SK-N-DZ (cell line): Measurements from ENCODE around the gene SMAD3.

ENCODE experiments used
- DNase-seq: peaks from one replicate; pipeline ENCODE4 v3.0.0-alpha.2; 2015; ENCODE audit warnings: low spot score

The SMAD3 gene

GRCh38 chr15:67180035-67180434 lies 114.6 kb downstream of the SMAD3 start:
- DNase-seq: no peak

- no peak for DNase-seq
Measured at GRCh38 chr15:67180514-67181191, 115.3 kb downstream of the SMAD3 start.

- DNase-seq: no peak
Measured at GRCh38 chr15:67181221-67181639, 115.8 kb downstream of the SMAD3 start.

- no peak for DNase-seq
Measured at GRCh38 chr15:67183443-67184169, 118.2 kb downstream of the SMAD3 start.

- DNase-seq: no peak
Measured at GRCh38 chr15:67184208-67184925, 119.0 kb downstream of the SMAD3 start.

GRCh38 chr15:67185051-67185450 lies 119.6 kb downstream of the SMAD3 start:
- no peak for DNase-seq

GRCh38 chr15:67185621-67186225 lies 120.3 kb downstream of the SMAD3 start:
- no peak for DNase-seq

DNA sequence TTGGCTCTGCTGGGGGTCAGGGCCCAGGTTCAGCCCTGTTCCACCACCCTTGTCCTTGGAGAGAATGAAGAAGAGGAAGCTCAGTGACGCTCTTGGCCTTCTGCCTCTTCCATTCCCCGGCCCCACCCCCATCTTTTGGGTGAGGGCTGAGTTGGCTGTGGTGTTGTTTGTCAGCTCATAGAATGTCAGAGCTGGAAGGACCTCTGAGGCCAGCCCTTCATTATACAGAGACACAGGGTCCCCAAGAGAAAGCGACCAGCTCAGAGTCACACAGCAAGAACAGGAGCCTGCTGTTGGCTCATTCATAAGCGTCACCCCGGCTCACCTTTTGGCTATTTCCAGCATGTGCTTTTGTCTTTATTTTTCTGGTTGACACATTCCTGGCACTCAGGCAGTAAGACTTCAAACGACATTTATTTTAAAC lies 120.8 kb downstream of the SMAD3 start:
- DNase-seq: no peak

GRCh38 chr15:67186688-67187087 lies 121.3 kb downstream of the SMAD3 start:
- no peak for DNase-seq

- DNase-seq: no peak
Measured at GRCh38 chr15:67187351-67187854, 122.0 kb downstream of the SMAD3 start.

GRCh38 chr15:67188551-67189218 lies 123.3 kb downstream of the SMAD3 start:
- DNase-seq: no peak

GRCh38 chr15:67189326-67190051 lies 124.1 kb downstream of the SMAD3 start:
- no peak for DNase-seq

- DNase-seq: no peak
Measured at GRCh38 chr15:67190326-67190725, 124.9 kb downstream of the SMAD3 start.

DNA sequence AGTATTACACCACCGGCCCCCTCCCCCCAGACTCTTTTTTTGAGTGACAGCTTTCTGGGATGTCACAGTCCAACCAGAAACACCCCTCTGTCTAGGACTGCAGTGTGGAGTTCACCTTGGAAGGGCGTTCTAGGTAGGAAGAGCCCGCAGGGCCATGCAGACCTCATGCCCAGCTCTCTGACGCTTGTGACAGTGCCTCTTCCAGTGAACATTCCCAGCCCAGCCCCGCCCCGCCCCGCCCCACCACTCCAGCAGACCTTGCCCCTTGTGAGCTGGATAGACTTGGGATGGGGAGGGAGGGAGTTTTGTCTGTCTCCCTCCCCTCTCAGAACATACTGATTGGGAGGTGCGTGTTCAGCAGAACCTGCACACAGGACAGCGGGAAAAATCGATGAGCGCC lies 125.4 kb downstream of the SMAD3 start:
- DNase-seq: no peak

- no peak for DNase-seq
Measured at GRCh38 chr15:67192185-67192820, 126.9 kb downstream of the SMAD3 start.

GRCh38 chr15:67193223-67193990 lies 128.0 kb downstream of the SMAD3 start:
- no peak for DNase-seq

- DNase-seq: no peak
Measured at GRCh38 chr15:67194171-67195114, 129.0 kb downstream of the SMAD3 start.

DNA sequence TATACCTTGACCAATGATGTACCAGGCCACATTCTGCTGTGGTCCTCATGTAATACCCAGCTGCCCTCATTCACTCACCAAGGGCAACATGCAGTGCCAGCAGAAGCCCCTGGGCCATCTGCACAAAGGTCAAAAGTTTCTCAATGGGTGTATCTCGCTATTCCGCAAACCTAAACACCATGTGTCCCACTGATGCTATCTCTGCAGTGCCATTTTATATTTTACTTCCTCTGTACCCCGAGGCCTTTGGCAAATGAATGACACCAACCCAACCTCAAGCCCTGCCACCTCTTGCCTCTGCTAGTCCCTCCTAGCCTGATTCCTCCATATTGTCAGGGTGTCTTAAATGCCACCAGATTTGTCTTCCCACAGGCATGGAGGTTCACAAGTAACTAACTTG lies 129.9 kb downstream of the SMAD3 start:
- DNase-seq: no peak
